Neural cell (in vitro differentiated cells): ENCODE measurements around the gene C4BPB. TPM values are rescaled to one million over a fixed set of nuclear protein-coding genes. Genes with fewer than 3 reads are reported as not detected.

ENCODE experiments used
- H2AFZ ChIP-seq: fragments of 200-600, 300-800 bp; sonication (generic), shearing (Covaris generic); 2 replicates; pipeline ENCODE4 v1.6.0; 2014; ENCODE audit warnings: low read depth, mild to moderate bottlenecking, antibody characterized with exemption, low read length, moderate library complexity
- H3F3A ChIP-seq: fragments of 200-600 bp; shearing (Covaris generic); 2 replicates; pipeline ENCODE4 v1.6.1; 2016; ENCODE audit warnings: mild to moderate bottlenecking, moderate library complexity, mixed read lengths, antibody characterized with exemption, low read length; ENCODE audit not compliant: insufficient read depth, poor library complexity, severe bottlenecking
- H3K27ac ChIP-seq: fragments of 200-600, 300-800 bp; sonication (generic), shearing (Covaris generic); 2 replicates; pipeline ENCODE4 v1.5.1; 2014; ENCODE audit warnings: mild to moderate bottlenecking, low read length, moderate library complexity
- H3K27me3 ChIP-seq: fragments of 300-800, 200-600 bp; sonication (generic), shearing (Covaris generic); 2 replicates; pipeline ENCODE4 v1.6.0; 2014; ENCODE audit warnings: mild to moderate bottlenecking, low read depth, low read length, moderate library complexity; ENCODE audit not compliant: insufficient read depth
- H3K36me3 ChIP-seq: fragments of 300-800, 200-600 bp; sonication (generic), shearing (Covaris generic); 2 replicates; pipeline ENCODE4 v1.5.1; 2014; ENCODE audit warnings: mild to moderate bottlenecking, antibody characterized with exemption, low read length, moderate library complexity; ENCODE audit not compliant: insufficient read depth
- H3K4me2 ChIP-seq: fragments of 300-800, 200-600 bp; sonication (generic), shearing (Covaris generic); 2 replicates; pipeline ENCODE4 v1.6.0; 2014; ENCODE audit warnings: mild to moderate bottlenecking, low read length
- H3K4me3 ChIP-seq: fragments of 300-800, 200-600 bp; sonication (generic), shearing (Covaris generic); 2 replicates; pipeline ENCODE4 v1.5.1; 2014; ENCODE audit warnings: mild to moderate bottlenecking, low read length, moderate library complexity
- H3K79me2 ChIP-seq: fragments of 200-600 bp; shearing (Covaris generic); replicated peaks from 2 replicates; pipeline ENCODE4 v1.6.0; 2014; ENCODE audit warnings: mild to moderate bottlenecking, low read length, moderate library complexity; ENCODE audit not compliant: insufficient read depth
- H3K9ac ChIP-seq: fragments of 300-800, 200-600 bp; sonication (generic), shearing (Covaris generic); 2 replicates; pipeline ENCODE4 v1.6.1; 2016; ENCODE audit warnings: mild to moderate bottlenecking, low read length, mixed read lengths
- H3K9me2 ChIP-seq: fragments of 200-600 bp; shearing (Covaris generic); 2 replicates; pipeline ENCODE4 v1.6.1; 2016; ENCODE audit warnings: mild to moderate bottlenecking, low read length, mixed read lengths; ENCODE audit not compliant: insufficient read depth
- H3K9me3 ChIP-seq: fragments of 200-600, 300-800 bp; sonication (generic), shearing (Covaris generic); 2 replicates; pipeline ENCODE4 v1.6.1; 2016; ENCODE audit warnings: mild to moderate bottlenecking, mixed run types, low read length, moderate library complexity, mixed read lengths
- H4K20me1 ChIP-seq: fragments of 200-600 bp; shearing (Covaris generic); 2 replicates; pipeline ENCODE4 v1.6.1; 2016; ENCODE audit warnings: mild to moderate bottlenecking, mixed run types; ENCODE audit not compliant: insufficient read depth
- CTCF ChIP-seq: fragments of 450-650 bp; IDR thresholded peaks from 2 replicates; pipeline ENCODE4 v1.5.1; 2014; ENCODE audit warnings: antibody characterized with exemption, mild to moderate bottlenecking, moderate library complexity; ENCODE audit not compliant: poor library complexity, severe bottlenecking
- EP300 ChIP-seq: fragments of 450-650 bp; conservative IDR thresholded peaks from 2 replicates; pipeline ENCODE4 v1.6.1; 2014; ENCODE audit warnings: antibody characterized with exemption, mild to moderate bottlenecking, moderate library complexity; ENCODE audit not compliant: poor library complexity, severe bottlenecking
- EZH2 ChIP-seq: fragments of 200-600, 300-800 bp; shearing (Covaris generic), sonication (generic); IDR thresholded peaks from 2 replicates; pipeline ENCODE4 v1.6.1; 2014; ENCODE audit warnings: antibody characterized with exemption, low read length, borderline replicate concordance, mild to moderate bottlenecking; ENCODE audit not compliant: insufficient read depth, poor library complexity, severe bottlenecking
- MXI1 ChIP-seq: fragments of 450-650 bp; conservative IDR thresholded peaks from 2 replicates; pipeline ENCODE4 v1.6.1; 2014; ENCODE audit warnings: antibody characterized with exemption, mild to moderate bottlenecking; ENCODE audit not compliant: poor library complexity, severe bottlenecking
- POLR2AphosphoS5 ChIP-seq: IDR thresholded peaks from 2 replicates; pipeline ENCODE4 v1.6.1; 2012
- RAD21 ChIP-seq: fragments of 450-650 bp; conservative IDR thresholded peaks from 2 replicates; pipeline ENCODE4 v1.6.1; 2014; ENCODE audit warnings: antibody characterized with exemption, mild to moderate bottlenecking, moderate library complexity
- REST ChIP-seq: IDR thresholded peaks from 2 replicates; pipeline ENCODE4 v1.6.1; 2012; ENCODE audit warnings: borderline replicate concordance
- SMC3 ChIP-seq: fragments of 450-650 bp; conservative IDR thresholded peaks from 2 replicates; pipeline ENCODE4 v1.6.1; 2014; ENCODE audit warnings: antibody characterized with exemption, mild to moderate bottlenecking, moderate library complexity; ENCODE audit not compliant: poor library complexity
- TAF1 ChIP-seq: IDR thresholded peaks from 2 replicates; pipeline ENCODE4 v1.6.1; 2012; ENCODE audit warnings: low read depth
- polyA plus RNA-seq: library from polyadenylated mRNA; depleted of rRNA; stranded (reverse); fragments of >200 nt; gene quantifications from 2 replicates; pipeline ENCODE4 v1.2.3, GENCODE V29; 2014

The C4BPB gene
- polyA plus RNA-seq, 1 donor from 2014 or later, result not detected

- Histone ChIP-seq H3K9me2 (no peaks in the 10 kb centered on the region), H3K36me3 (no peaks in the 10 kb centered on the region), H3K9me3 (no peaks in the 10 kb centered on the region), H3K4me3 (no peak overlapping the region), H3K27ac (no peak overlapping the region), H3K4me2 (no peak overlapping the region), H3K9ac (no peak overlapping the region), H3K27me3 (no peaks in the 10 kb centered on the region), H3F3A (no peaks in the 10 kb centered on the region), H3K79me2 (no peaks in the 10 kb centered on the region), H4K20me1 (no peaks in the 10 kb centered on the region), H2AFZ (no peak overlapping the region)
- TF ChIP-seq REST, result no peak
- TF ChIP-seq RAD21, result no peak
- no peak for TF ChIP-seq CTCF
- TF ChIP-seq POLR2AphosphoS5, result no peak
- TF ChIP-seq MXI1, result no peak
- TF ChIP-seq TAF1, result no peak
- TF ChIP-seq EZH2, result no peak
- no peak for TF ChIP-seq EP300
- TF ChIP-seq SMC3, result no peak
These were observed 19.6 kb upstream of the C4BPB start for GRCh38 chr1:207069061-207069460.

- H4K20me1 ChIP-seq, result no peaks in the 10 kb centered on the region
- H2AFZ ChIP-seq, result no peak overlapping the region
- no peaks in the 10 kb centered on the region for H3K9me3 ChIP-seq
- no peaks in the 10 kb centered on the region for H3K36me3 ChIP-seq
- no peaks in the 10 kb centered on the region for H3K9me2 ChIP-seq
- H3F3A ChIP-seq, result no peaks in the 10 kb centered on the region
- H3K4me3 ChIP-seq, result no peak overlapping the region
- no peak overlapping the region for H3K27ac ChIP-seq
- H3K27me3 ChIP-seq, result no peaks in the 10 kb centered on the region
- no peak overlapping the region for H3K9ac ChIP-seq
- H3K79me2 ChIP-seq, result no peaks in the 10 kb centered on the region
- no peak overlapping the region for H3K4me2 ChIP-seq
- TF ChIP-seq MXI1, result no peak
- TF ChIP-seq CTCF, result no peak
- TF ChIP-seq SMC3, result no peak
- TF ChIP-seq EZH2, result no peak
- TF ChIP-seq REST, result no peak
- no peak for TF ChIP-seq EP300
- TF ChIP-seq POLR2AphosphoS5, result no peak
- no peak for TF ChIP-seq TAF1
- TF ChIP-seq RAD21, result no peak
These were observed 18.7 kb upstream of the C4BPB start for GRCh38 chr1:207069858-207070506.
